OCI-LY7 (cell line): ENCODE data around the gene PLEKHJ1. TPM values are rescaled to one million over a fixed set of nuclear protein-coding genes. Genes with fewer than 3 reads are reported as not detected.

Source experiments
- BruUV-seq: library from RNA; stranded (reverse); fragments of 400-500 nt; replicated peaks from 2 replicates; lab custom pipeline; 2021; lab: Mats Ljungman, UMichigan
- CTCF ChIA-PET: fragments of 300-600 bp; sonication (Branson Sonifier 250); formaldehyde crosslinking; loops from one replicate; lab custom pipeline; 2022; ENCODE audit warnings: antibody characterized with exemption; ENCODE audit not compliant: unreplicated experiment; lab: Charles Lee
- POLR2A ChIA-PET: fragments of 300-600 bp; sonication (Branson Sonifier 250); formaldehyde crosslinking; loops from one replicate; lab custom pipeline; 2022; ENCODE audit warnings: antibody characterized with exemption; lab: Charles Lee
- DNase-seq: peaks from one replicate; pipeline ENCODE4 v3.0.0-alpha.2; 2015; ENCODE audit warnings: low spot score
- H2AFZ ChIP-seq: fragments of 200-600 bp; sonication (generic), shearing (Covaris generic); 2 replicates; pipeline ENCODE4 v1.6.1; 2014; ENCODE audit warnings: mild to moderate bottlenecking, antibody characterized with exemption, low read length, moderate library complexity
- H3K27ac ChIP-seq: fragments of 200-600 bp; sonication (generic); 2 replicates; pipeline ENCODE4 v1.5.1; 2014; ENCODE audit warnings: mixed run types, low read depth, mild to moderate bottlenecking, moderate library complexity, low read length, inconsistent platforms; ENCODE audit not compliant: poor library complexity, severe bottlenecking
- H3K36me3 ChIP-seq: fragments of 200-600 bp; sonication (generic); 2 replicates; pipeline ENCODE4 v1.6.1; 2014; ENCODE audit warnings: mild to moderate bottlenecking, antibody characterized with exemption, low read length, moderate library complexity, mixed read lengths; ENCODE audit not compliant: insufficient read depth
- H3K4me1 ChIP-seq: fragments of 200-600 bp; sonication (generic); 2 replicates; pipeline ENCODE4 v1.5.1; 2014; ENCODE audit warnings: mild to moderate bottlenecking, low read length; ENCODE audit not compliant: insufficient read depth, poor library complexity, severe bottlenecking
- H3K4me2 ChIP-seq: fragments of 200-600 bp; sonication (generic); 2 replicates; pipeline ENCODE4 v1.6.1; 2014; ENCODE audit warnings: mild to moderate bottlenecking, low read length
- H3K4me3 ChIP-seq: fragments of 200-600 bp; sonication (generic); 2 replicates; pipeline ENCODE4 v1.5.1; 2014; ENCODE audit warnings: mild to moderate bottlenecking, low read depth, low read length; ENCODE audit not compliant: poor library complexity, severe bottlenecking
- H3K79me2 ChIP-seq: fragments of 200-600 bp; sonication (generic); 2 replicates; pipeline ENCODE4 v1.6.1; 2016; ENCODE audit warnings: low read depth, mild to moderate bottlenecking, low read length, moderate library complexity, mixed read lengths; ENCODE audit not compliant: insufficient read depth
- H3K9me2 ChIP-seq: fragments of 200-600 bp; sonication (generic); 2 replicates; pipeline ENCODE4 v1.6.1; 2016; ENCODE audit warnings: mild to moderate bottlenecking, low read length, mixed read lengths; ENCODE audit not compliant: insufficient read depth
- H3K9me3 ChIP-seq: fragments of 200-600 bp; sonication (generic); 2 replicates; pipeline ENCODE4 v1.6.1; 2014; ENCODE audit warnings: mild to moderate bottlenecking, mixed run types, low read length, mixed read lengths
- H4K20me1 ChIP-seq: fragments of 200-600 bp; sonication (generic); 2 replicates; pipeline ENCODE4 v1.6.1; 2014; ENCODE audit warnings: mild to moderate bottlenecking, antibody characterized with exemption, low read length, moderate library complexity, mixed read lengths; ENCODE audit not compliant: insufficient read depth
- CTCF ChIP-seq: fragments of 200-600 bp; sonication (generic); conservative IDR thresholded peaks from 2 replicates; pipeline ENCODE4 v1.5.1; 2014; ENCODE audit warnings: mild to moderate bottlenecking, antibody characterized with exemption, low read length, moderate library complexity, mixed read lengths
- EZH2phosphoT487 ChIP-seq: fragments of 200-600 bp; sonication (generic); IDR thresholded peaks from 2 replicates; pipeline ENCODE4 v1.6.1; 2018; ENCODE audit warnings: low read depth, borderline replicate concordance, mild to moderate bottlenecking, mixed run types, antibody characterized with exemption, low read length, moderate library complexity, mixed read lengths
- intact Hi-C: fragments of 100-400 bp; cut with micrococcal nuclease; formaldehyde crosslinking; loops from one replicate; pipeline ENCODE4 v1.10.0; 2022; ENCODE audit not compliant: unreplicated experiment
- total RNA-seq, 2 experiments: library from RNA; depleted of rRNA in 1 of 2; stranded (reverse); fragments of >200 nt in 1 of 2; shearing (Covaris generic) in 1 of 2; gene quantifications; 2 replicates each; pipeline ENCODE4 v1.2.3, GENCODE V29; 2014 to 2022

The PLEKHJ1 gene
- total RNA-seq, 2 experiments from 2014 or later: 129 to 205 TPM

- CTCF ChIA-PET: no interaction called here
- H3K4me1 ChIP-seq: no peaks in the 10 kb centered on the region
- POLR2A ChIA-PET: interaction anchor here (0.6 kb wide), 1 partner anchor 287 kb away, joined by 3 read pairs; no protein-coding TSS in a partner anchor
- TF ChIP-seq EZH2phosphoT487 (no peak), CTCF (no peak)
- H4K20me1 ChIP-seq: no peaks in the 10 kb centered on the region
- no peak overlapping the region for H3K27ac ChIP-seq
- no TSS peak for BruUV-seq
- no peaks in the 10 kb centered on the region for H3K9me2 ChIP-seq
- no peak overlapping the region for H2AFZ ChIP-seq
- peaks cover 85% of the 10 kb centered on the region for H3K36me3 ChIP-seq
- no peak for DNase-seq
- no peaks in the 10 kb centered on the region for H3K79me2 ChIP-seq
- no peak overlapping the region for H3K4me3 ChIP-seq
- H3K4me2 ChIP-seq: no peak overlapping the region
- intact Hi-C loops: no loop called here
- no peaks in the 10 kb centered on the region for H3K9me3 ChIP-seq
These were observed 42.3 kb downstream of the PLEKHJ1 start for GRCh38 chr19:2193807-2194206.

GRCh38 chr19:2192862-2193261 is 43.3 kb downstream of the PLEKHJ1 start:
- H3K79me2 ChIP-seq: no peaks in the 10 kb centered on the region
- no peaks in the 10 kb centered on the region for H3K9me3 ChIP-seq
- no peaks in the 10 kb centered on the region for H4K20me1 ChIP-seq
- ChIA-PET POLR2A (no interaction called here), CTCF (no interaction called here)
- no peak overlapping the region for H2AFZ ChIP-seq
- no peak overlapping the region for H3K4me2 ChIP-seq
- no TSS peak for BruUV-seq
- peaks cover 8% of the 10 kb centered on the region for H3K4me1 ChIP-seq
- H3K27ac ChIP-seq: no peak overlapping the region
- no peak overlapping the region for H3K4me3 ChIP-seq
- H3K36me3 ChIP-seq: peaks cover 89% of the 10 kb centered on the region
- intact Hi-C loops: no loop called here
- DNase-seq: no peak
- H3K9me2 ChIP-seq: no peaks in the 10 kb centered on the region
- TF ChIP-seq CTCF (no peak), EZH2phosphoT487 (no peak)

DNA sequence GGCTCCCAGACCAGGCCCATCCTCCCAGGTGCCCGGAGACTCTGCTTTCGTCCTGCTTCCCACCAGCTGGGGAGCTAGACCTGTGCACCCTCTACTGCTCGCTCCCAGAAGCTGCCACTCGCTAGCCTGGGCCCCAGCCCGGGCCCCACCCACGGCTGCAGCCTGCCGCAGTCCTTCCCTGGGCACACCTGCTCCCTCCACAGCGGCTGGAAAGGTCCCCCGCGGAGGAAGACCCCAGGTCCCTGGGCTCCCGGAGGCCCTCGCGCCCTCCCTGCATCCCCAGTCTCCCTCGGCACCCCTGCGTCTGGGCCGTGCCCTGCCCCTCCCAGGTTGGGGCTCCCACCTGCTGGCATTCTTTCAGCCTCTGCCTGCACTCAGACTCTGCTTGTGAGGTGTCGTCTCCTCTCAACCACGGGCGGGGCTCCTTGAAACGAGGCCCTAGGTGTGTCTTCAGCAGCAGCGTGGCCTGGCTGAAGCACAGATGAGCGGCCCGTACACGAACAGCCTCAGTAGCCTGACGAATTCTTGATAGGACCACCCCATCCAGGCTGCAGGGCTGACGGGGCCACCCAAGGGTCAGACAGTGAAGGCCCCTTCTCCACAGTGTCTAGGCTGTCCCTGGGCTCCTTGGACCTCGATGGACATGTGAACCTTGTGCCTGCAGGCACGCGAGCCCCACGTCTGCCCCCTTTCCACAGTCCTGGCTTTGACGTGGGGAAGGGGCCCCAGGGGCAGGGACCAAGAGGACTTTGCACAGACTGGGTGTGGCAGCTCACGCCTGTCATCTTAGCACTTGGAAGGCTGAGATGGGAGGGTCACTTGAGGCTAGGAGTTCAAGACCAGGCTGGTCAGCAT is 44.4 kb downstream of the PLEKHJ1 start:
- ChIA-PET CTCF (no interaction called here), POLR2A (no interaction called here)
- Histone ChIP-seq H3K4me3 (no peak overlapping the region), H3K79me2 (no peaks in the 10 kb centered on the region), H3K9me2 (no peaks in the 10 kb centered on the region), H3K36me3 (peaks cover 87% of the 10 kb centered on the region), H3K27ac (no peak overlapping the region), H3K4me2 (no peak overlapping the region), H4K20me1 (no peaks in the 10 kb centered on the region), H3K4me1 (peaks cover 16% of the 10 kb centered on the region), H2AFZ (no peak overlapping the region), H3K9me3 (no peaks in the 10 kb centered on the region)
- intact Hi-C loops: no loop called here
- no TSS peak for BruUV-seq
- no peak for TF ChIP-seq EZH2phosphoT487
- no peak for TF ChIP-seq CTCF
- no peak for DNase-seq
